Right lobe of liver (tissue), 4 donors: ENCODE results near the gene PAX5.

Experiments
- CTCF ChIP-seq, 4 donors: fragments of 200-600 bp in 3 of 4; fragments of 450-650 bp in 1 of 4; IDR thresholded peaks; one replicate each; pipeline versions ENCODE4 v1.5.1 to v1.8.0; 2016 to 2022; ENCODE audit warnings: antibody characterized with exemption in 4 of 4, mild to moderate bottlenecking in 2 of 4
- POLR2A ChIP-seq: fragments of 450-650 bp; IDR thresholded peaks from one replicate; pipeline ENCODE4 v1.6.1; 2017; ENCODE audit warnings: antibody characterized with exemption, mild to moderate bottlenecking
- donor health status: DM: no; HTN: no; CAD: no.
- donor health status: DM: no; HTN: no; CAD: no.
- donor health status: DM: no; HTN: yes; CAD: no.

GRCh38 chr9:36865731-36866635 is 168.1 kb downstream of the PAX5 start:
- TF ChIP-seq POLR2A (no peak), CTCF (IDR thresholded peaks at IDR 0.05) (no peak)
